HG03442 (cell line): ENCODE measurements around the gene ATP8B1.
"Not testable (repeated sequence)": the region's sequence is repeated elsewhere in the genome, so short reads cannot be mapped to it uniquely, and the experiment has no call there.

Experiments
- ATAC-seq: cut with Tn5 transposase; IDR thresholded peaks from one replicate; pipeline ENCODE4 v1.9.1; 2021; ENCODE audit warnings: mild to moderate bottlenecking, moderate library complexity; ENCODE audit not compliant: unreplicated experiment

ATP8B1 gene

DNA sequence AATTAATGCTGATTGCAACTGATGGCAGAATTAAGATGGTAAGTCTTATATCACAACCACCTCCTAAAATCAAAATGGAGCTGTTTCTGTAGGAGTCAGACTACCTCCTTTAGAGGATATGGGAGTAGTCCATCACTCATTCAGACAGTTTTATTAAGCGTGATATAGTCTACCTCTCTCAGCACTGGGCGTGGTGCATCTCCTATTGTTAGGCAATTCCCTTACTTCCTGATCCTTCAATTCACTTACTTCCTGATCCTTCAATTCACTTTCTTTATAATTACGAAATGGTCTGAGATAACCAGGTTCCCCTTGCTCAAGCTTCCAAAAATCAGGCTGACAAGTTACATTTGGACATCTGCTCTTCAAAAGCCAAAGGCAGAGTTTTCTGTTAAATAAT is 31.9 kb downstream of the ATP8B1 start:
- no peak for ATAC-seq

DNA sequence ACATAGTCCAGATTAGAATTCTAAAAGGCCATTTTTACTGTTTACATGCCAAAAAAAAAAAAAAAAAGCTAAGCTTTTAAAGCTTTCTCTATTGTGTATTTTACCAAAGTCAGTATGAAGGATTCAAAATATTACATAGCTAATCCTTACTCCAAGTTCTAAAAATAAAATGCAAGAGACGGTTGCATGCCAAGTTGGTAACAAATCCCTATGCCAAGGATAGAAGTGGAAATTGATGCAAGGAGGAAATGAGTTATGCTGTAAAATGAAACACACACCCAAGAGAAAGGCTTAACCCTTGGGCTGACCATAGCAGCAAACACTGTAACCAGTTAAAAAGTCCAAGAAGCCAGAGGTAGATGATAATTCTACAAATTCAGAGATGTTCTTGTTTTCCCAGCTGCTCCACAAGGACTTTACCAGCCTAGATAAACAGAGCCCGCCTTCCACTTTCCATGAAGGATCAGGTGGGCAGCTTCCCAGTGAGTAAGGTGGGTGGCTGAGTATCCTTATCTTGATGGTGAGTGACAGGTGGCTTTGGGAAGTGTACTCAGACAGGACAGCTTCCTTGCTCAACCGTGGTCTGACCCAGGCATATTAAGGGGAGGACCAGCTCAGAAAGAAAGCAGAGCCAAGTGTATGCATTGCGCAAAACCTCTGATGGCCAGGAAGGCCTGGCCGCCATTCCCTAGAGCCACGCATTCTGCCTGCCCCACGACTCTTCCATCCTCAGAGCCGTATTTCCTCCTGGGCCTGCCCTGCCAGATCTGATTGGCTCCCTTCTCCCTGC is 34.4 kb downstream of the ATP8B1 start:
- ATAC-seq = no peak

DNA sequence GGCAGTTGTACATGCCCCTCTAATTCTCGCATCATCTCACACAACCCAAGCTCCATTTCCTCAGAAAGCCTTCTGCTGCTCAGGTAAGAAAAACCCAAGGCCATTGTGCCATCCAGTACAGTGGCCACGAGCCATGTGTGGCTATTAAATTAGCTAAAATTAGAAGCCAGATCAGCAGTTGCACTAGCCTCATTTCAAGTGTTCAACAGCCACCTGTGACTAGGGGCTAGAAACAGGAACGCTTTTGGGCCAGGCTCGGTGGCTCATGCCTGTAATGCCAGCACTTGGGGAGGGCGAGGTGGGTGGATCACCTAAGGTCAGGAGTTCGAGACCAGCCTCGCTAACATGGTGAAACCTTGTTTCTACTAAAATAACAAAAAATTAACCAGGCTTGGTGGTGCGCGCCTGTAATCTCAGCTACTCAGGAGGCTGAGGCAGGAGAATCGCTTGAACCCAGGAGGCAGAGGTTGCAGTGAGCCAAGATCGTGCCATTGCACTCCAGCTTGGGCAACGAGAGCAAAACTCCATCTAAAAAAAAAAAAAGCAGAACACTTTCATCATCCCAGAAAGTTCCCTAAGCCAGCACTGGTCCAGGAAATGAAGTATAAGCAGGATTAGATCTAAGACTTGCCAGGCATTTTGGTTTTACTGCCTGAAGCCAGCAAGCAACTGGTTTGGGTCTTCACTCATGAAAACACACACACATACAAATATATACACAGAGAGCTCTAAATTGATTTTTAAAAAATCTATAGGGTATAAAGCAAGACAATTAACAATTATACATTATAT is 35.7 kb downstream of the ATP8B1 start:
- no peak for ATAC-seq

DNA sequence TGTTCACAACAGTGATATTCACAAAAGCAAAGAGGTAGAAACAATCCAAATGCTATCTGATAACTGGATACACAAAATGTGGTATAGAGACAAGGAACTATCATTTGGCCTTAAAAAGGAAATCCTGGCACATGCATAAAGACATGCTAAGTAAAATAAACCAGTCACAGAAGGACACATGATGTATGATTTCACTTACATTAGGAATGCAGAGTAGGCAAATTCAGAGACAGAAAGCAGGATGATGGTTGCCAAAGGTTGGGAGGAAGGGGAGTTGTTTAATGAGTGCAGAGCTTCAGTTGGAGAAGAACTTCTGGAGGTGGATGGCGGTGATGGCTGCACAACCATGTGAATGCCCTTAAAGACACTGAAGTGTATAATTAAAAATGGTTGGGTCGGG is 38.1 kb downstream of the ATP8B1 start:
- no peak for ATAC-seq

DNA sequence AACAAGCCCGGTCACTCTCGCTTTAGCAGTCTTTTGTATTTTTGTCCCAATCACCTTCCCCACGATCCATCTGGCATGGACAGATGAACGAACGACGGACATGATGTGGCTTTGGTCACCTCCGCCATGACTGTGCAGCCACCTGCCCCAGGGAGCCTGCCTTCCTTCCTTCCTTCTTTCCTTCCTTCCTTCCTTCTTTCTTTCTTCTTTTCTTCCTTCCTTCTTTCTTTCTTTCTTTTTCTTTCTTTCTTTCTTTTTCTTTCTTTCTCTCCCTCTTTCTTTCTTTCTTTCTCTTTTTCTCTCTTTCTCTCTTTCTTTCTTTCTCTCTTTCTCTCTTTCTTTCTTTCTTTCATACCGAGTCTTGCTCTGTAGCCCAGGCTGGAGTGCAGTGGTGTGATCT is 39.0 kb downstream of the ATP8B1 start:
- ATAC-seq = no peak

DNA sequence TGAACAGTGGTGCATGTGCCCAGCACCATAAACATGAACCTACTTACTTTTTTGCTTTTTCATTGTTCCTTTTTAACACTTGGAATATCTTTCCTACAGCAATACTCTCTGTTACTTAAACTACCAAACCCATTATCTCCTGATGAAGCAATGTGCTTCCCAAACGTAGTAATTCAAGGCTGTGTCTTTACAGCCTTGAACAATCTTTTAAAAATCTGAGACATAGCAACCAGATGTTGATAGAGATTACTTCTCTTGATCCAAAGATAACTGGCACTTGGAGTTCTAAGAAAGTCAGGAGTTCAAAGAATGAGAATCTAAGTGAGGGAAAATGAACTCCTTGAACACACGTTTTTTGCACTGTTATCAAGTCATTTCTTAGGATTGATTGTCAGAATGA is 40.4 kb downstream of the ATP8B1 start:
- ATAC-seq = no peak

DNA sequence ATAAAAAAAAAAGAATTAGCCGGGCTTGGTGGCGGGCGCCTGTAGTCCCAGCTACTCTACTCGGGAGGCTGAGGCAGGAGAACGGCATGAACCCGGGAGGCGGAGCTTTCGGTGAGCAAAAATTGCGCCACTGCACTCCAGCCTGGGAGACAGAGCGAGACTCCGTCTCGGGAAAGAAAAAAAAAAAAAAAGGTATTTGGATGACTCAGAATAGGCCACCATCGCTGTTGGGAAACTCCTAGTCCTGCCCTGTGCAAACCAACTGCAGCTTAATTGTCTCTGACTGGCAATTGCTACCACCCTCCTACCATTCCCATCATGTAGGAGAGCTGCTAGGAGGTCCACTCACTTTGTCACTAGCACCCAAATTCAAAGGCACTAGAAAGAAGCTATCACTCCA is 43.5 kb downstream of the ATP8B1 start:
- ATAC-seq = no peak

DNA sequence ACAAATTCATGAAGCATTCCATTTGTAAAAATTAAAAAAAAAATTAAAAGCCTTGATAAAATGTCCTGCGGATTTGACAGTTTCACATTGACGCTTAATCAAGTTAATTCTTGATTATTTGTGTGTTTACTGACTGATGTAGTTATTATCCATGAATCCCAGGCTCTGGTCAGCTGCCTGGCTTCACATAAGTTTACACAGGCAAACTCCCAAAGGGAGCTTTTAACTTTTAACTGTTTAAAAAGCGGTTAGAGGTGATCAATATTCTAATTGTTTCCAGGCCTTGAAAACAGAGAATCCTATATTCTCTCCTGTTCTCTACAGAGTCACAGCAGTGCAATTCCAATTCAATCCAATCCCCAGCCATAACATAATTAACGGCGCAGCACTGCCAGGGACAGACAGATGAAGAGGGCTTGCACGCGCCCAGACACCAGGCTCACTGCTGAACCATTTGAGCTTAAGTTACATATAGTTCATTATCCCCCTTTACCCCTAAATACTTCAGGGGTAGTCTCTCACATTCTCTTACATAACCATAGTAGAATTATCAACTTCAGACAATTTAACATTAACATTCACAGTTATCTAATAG is 47.5 kb downstream of the ATP8B1 start:
- no peak for ATAC-seq

DNA sequence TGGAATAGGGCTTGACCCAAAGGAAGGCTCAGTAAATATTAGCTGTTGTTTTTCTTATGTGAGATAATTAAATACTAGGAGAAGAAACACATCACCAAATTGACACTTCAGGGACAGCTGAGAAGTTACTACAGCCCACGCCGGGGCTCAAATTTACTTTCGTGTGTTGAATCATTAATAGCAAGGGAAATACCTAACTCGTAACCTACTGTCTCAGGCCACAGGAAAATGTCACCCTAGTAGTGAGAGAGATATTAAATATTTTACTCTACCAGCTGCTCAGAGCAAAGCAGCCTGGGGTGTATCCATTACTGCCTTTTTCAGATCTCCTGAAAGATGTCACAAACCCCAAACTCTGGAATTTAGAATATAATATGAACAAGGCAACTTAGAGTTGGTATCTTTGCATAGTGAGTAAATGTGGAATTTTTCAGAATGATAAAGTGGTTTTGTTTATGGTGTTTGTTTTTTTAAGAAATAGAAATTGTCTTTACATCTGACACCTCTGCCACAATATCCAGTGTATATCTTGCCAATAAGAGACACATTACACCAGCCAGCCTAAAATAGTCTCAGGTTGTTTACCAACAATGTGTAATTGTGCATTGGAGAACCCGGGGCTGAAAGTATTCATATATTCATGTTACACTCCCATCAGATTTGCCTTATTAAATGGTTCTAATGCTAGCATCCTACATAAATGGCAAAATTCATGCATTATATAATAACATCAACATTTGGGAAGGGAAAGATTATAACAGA is 48.4 kb downstream of the ATP8B1 start:
- peak; percentile 86 for ATAC-seq

DNA sequence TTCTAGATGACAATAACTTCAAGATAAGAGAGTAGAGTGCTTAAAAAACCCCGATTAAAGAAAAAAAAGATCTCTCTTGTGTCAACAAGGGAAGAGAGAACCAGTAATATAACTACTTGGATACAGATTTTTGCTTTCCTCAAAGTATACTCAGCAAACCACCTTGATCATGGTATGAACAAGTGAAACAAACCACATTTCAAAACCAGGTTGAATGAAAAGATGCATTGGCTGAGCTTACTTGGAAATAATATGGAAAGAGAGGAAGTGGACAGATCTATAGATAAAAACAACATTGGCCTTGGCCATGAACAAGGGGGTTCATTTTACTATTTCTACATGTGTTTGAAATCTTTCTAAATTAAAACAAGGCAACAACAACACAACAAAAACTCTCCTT is 50.1 kb downstream of the ATP8B1 start:
- ATAC-seq = no peak

DNA sequence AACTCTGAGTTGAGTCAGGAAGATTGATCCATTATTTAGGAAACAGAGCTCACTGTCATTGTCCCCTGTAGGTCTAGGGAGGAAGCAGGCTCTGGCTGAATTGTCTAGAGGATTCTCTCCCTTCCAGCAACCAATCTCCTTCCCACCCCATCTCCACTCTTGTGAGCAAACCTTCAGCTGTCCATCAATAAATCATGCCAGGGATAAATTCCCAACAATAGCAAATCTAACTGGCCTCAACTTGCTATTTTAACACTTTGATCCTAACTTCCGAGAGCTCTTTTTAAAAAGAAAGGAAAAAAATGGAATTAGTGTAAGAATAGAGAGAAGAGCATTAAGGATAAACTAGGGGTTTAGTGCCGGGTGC is 53.5 kb downstream of the ATP8B1 start:
- no peak for ATAC-seq

DNA sequence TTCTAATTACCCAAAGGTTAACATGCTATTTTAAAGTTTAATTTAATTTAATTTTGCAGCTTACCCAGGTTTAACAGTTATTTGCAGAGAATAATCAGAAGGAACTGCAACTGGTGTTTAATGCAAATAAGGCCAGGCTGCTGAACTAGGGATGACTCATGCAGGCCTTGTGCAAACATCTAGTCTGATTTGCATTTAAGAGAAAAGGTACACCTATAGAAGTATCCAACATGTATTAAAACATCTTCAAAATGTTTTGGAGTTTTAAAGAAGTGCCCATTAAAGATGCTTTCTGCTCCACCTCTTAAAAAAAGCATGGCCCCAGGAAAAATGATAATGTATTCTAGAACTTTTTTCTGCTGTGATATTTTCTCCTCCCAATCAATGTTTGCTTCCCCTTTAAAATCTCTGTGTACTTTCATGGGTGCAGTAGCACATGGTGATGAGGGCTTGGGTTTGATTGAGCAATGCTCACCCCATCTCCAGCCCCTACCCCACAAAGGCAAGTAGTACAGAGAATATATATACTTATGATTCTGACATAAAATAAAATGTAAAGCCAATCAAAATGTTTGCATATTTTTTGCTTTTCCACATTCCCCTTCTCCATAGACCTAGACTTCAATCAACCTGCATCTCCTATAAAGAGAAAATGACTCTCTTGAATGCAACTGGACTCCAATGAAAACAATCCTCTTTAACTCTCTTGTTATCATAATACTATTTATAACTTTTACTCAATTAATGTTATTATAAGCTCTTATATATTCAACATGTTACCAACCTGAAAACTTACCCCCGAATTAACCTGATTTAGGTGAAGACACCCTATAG is 54.1 kb downstream of the ATP8B1 start:
- ATAC-seq = peak; percentile 87

DNA sequence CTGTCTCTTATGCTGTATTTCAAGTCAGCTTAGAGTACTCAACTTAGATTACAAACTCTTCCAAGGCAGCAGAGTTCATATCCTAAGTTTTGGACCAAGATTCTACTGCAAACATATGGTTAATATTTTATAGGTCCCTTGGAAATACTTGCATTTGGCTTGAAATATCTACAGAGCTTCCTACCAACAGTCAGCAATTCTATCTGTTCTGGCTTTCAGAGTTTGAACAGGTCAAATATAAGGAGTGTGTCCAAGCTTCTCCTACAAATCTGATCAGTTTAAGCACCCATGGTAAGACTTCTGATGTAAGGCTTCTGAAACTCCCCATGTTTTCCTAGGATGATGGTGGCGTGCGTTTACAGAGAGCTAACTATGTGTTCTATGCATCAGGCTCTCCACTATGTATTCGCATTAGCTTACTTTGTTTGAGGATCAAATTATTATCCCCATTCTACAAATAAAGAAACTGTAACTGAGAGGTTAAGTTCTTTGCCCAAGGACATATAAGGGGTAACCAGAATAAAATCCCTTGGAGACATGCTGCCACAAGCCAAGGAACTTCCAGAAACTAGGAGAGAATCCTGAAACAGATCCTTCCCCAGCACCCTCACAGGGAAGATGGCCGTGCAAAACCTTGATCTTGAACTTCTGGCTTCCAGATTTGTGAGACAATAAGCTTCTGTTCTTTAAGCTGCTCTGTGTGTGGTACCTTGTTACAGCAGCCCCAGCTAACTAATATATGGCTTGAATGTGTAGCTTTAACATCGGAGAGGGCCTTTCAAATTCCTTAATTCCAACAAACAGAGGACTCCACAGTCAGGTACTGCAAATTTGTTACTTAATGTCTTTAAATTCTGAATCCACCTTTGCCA is 55.1 kb downstream of the ATP8B1 start:
- ATAC-seq = no peak

DNA sequence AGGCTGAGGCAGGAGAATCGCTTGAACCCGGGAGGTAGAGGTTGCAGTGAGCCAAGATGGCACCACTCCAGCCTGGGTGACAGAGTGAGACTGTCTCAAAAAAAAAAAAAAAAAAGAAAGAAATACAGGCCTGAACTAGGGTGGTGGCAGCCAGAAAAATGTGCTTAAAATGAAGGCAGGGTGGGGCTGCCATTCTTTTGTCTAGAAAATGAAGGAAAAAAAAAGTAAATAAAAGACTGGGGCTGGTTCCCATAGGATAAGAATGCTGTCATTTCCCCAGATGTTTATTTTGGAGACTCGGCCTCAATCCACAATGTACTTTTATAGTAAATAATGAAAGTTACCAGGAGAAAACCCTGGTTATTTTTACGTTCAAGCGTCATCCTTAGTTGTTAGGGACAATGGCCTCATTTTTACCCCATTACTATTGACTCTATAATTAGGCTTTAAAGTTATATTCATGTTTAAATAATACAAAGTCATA is 58.9 kb downstream of the ATP8B1 start:
- no peak for ATAC-seq

DNA sequence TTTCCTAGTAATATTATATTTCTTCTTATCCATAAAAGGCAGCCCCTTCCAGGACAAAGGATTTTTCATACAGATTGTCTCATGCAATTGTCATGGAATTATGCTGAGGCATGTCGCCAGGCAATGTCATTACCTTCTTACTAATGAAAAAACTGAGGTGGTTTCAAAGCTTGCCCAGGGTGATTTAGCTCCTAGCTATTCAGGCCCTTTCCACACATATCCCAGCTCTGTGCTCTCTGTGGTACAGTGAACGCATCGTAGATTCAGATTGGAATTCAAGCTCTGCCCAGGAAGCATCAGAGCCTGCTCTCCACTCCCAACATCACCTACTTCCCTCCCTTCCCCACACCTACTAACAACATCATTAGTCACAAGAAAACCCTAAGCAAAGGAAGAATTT is 60.1 kb downstream of the ATP8B1 start:
- no peak for ATAC-seq

DNA sequence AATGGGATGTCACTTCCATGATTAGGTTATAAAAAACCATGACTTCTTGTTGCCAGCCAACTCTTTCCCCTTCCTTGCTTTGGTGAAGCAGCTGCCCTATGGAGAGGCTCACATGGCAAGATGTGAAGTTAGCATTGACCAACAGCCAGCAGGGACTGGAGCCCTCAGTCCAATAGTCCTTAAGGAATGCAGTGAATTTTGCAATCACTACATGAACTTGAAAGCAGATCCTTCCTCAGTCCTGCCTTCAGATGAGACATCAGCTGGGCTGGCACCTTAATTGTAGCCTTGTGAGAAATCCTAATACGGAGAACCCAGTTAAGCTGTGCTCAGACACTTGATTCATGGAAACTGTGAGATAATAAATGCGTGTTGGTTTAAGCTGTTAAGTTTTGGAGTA is 61.8 kb downstream of the ATP8B1 start:
- ATAC-seq = no peak

DNA sequence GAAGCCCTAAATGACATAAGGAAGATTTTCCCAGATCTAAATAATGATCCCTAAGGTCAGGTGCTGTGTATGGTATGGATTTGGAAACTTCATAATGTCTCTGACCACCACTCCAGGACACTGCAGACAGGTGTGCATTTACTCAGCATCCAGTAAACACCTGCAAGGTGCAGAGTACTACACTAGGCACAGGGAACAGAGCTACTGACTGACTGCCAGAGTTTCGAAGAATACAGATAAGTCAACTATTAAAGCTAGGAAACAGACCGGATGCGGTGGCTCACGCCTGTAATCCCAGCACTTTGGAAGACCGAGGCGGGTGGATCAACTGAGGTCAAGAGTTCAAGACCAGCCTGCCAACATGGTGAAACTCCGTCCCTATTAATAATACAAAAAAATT is 65.0 kb downstream of the ATP8B1 start:
- ATAC-seq = no peak

DNA sequence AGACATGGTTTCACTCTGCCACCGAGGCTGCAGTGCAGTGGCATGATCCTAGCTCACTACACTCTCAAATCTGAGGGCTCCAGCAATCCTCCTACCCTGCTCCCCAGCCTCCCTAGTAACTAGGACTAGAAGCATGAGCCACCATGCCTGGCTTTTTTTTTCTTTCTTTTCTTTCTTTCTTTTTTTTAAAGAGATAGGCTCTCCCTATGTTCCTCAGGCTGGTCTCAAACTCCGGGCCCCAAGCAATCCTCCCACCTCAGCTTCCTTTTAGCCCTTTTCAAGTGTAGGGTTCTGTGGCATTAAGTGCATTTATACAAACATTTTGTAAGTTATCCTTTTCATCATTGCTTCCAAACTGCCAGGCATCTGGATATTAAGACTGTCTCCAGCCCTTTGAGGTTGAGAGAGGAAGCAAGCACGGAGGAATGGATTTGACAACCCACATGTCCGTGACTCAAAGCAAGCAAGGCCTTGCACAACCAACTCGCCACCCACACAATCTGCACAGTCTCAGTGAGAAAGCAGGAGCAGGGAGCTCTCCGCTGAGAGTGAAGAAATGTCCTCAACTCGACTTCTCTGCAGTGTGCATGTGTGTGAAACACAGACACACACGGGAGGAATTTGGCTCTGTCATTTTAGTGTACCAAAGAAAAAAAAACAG is 65.6 kb downstream of the ATP8B1 start:
- ATAC-seq = no peak

DNA sequence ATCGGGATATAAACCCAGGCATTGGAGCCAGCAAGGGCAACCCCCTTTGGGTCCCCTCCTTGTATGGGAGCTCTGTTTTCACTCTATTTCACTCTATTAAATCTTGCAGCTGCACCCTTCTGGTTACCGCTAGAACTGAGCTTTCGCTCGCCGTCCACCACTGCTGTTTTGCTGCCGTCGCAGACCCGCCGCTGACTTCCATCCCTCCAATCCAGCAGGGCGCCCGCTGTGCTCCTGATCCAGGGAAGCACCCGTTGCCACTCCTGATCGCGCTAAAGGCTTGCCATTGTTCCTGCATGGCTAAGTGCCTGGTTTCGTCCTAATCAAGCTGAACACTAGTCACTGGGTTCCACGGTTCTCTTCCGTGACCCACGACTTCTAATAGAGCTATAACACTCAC is 68.1 kb downstream of the ATP8B1 start:
- not testable (repeated sequence) for ATAC-seq
